ENCODE data around the gene ARHGAP45.

The ARHGAP45 gene

GRCh38 chr19:1135454-1135853 is 68.5 kb downstream of the ARHGAP45 start:
- DNase-seq: no peak

GRCh38 chr19:1136201-1136600 is 69.2 kb downstream of the ARHGAP45 start:
- DNase-seq: no peak

Data from retina (tissue), 1 donor.